Suppressor macrophage treated with lipopolysaccharide for 1 hour (primary cell): ENCODE measurements around the gene CBL.
"Not testable (repeated sequence)": the region's sequence is repeated elsewhere in the genome, so short reads cannot be mapped to it uniquely, and the experiment has no call there.

ENCODE experiments used
- DNase-seq, 3 donors: peaks; one replicate each; pipeline ENCODE4 v3.0.0-alpha.2; 2020 to 2022

Gene CBL

DNA sequence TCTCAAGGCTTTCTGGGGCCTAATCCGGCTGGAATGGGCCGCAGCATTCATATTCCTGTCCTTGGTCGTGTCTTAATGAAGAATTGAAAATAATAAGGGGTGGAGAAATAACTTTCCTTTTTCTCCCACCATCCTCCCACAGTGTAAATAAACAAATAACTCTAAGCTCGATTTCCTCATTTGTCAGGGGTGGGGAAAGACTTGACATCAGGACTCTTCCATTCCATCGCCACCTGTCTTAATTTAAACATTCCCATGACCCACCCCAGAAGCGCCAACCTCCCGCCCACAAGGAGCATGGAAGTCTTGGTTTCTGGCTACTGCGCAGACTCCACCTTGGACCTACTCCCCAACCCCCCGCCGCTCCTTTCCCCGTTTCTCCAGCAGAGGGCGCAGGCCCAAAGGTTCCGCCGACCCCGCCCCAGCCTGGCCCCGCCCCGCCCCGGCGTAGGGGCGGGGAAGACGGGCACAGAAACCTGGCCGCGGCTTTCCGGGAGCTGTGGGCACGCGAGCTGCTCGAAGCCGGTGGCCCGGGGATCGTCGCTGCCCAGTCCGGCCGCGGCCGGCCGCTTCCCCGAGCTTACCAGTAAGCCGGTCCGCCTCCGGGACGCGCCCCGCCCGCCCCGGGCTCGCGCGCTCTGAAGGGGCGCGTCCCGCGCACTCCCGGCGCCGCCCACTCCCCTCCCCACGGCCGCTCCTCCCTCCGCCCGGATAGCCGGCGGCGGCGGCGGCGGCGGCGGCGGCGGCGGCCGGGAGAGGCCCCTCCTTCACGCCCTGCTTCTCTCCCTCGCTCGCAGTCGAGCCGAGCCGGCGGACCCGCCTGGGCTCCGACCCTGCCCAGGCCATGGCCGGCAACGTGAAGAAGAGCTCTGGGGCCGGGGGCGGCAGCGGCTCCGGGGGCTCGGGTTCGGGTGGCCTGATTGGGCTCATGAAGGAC lies at the start of gene CBL:
Gene CBL (plus strand): TSS at position 766 of the 937 bp plus-strand sequence. CDS start 79 bp downstream, at position 845.
- peak; percentile 91 to 98 (median 97) for DNase-seq

DNA sequence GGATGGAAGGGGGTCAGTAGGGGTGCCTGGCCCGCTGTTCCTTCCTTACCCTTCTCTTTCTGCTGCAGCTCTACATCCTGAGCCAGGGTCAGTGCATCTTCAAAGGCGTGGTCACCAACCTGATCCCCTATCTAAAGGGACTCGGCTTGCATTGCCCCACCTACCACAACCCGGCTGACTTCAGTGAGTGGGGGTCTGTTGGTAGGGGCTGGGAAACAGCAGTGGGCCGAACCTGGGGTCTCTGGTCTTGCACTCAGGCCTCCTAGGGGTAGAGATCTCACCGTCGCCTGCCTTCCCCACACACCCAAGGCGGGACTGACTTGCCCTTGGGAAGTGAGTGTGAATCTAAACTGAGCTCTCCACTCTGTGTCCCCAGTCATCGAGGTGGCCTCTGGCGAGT lies 49.6 kb upstream of the CBL start:
- no peak for DNase-seq

- no peak for DNase-seq
These were observed 49.1 kb upstream of the CBL start for GRCh38 chr11:119157063-119157462.

- no peak for DNase-seq
These were observed 47.7 kb upstream of the CBL start for GRCh38 chr11:119158467-119158866.

GRCh38 chr11:119160151-119160550 lies 46.0 kb upstream of the CBL start:
- DNase-seq, result no peak

GRCh38 chr11:119161871-119162270 lies 44.3 kb upstream of the CBL start:
- no peak for DNase-seq

DNA sequence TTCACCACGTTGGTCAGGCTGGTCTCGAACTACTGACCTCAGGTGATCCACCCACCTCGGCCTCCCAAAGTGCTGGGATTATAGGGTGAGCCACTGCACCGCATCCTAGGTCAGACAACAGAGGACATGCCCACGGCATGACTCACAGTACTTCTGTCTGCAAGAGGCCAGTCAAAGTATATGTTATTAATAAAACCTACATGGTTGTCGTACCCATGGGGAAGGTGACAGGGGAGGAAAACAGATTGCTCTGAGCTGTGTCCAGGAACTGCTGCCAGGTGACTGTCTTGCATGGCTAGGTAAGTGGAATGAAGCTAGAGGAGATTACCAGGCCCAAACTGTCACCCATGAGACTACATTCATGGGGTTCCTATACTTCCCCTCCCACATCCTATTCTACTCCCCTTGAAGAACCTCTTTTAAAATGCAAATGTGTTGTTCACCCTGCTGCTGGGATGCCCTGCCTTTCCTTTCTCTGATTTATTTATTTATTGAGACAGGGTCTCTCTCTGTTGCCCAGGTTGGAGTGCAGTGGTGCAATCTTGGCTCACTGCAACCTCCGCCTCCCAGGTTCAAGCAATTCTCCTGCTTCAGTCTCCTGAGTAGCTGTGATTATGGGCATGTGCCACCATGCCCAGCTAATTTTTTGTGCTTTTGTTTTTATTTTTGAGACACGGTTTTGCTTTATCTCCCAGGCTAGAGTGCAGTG lies 39.6 kb upstream of the CBL start:
- peak in 2 of 3 donors; percentile 16 to 30 for DNase-seq

- DNase-seq, result not testable (repeated sequence)
These were observed 39.1 kb upstream of the CBL start for GRCh38 chr11:119167077-119167458.

GRCh38 chr11:119167933-119168332 lies 38.2 kb upstream of the CBL start:
- DNase-seq, result peak in 2 of 3 donors; percentile 26 to 35

GRCh38 chr11:119168471-119169281 lies 37.5 kb upstream of the CBL start, which contains the start of gene NLRX1:
NLRX1 (plus strand) TSS chr11:119168725; CDS start chr11:119171404, 2,679 bp downstream.
- DNase-seq, result peak; percentile 87 to 93 (median 92)

- DNase-seq, result peak; percentile 32 to 57 (median 36)
These were observed 36.8 kb upstream of the CBL start for GRCh38 chr11:119169282-119169719.

- DNase-seq, result peak; percentile 81 to 83 (median 82)
These were observed 33.6 kb upstream of the CBL start for GRCh38 chr11:119172513-119172912.

DNA sequence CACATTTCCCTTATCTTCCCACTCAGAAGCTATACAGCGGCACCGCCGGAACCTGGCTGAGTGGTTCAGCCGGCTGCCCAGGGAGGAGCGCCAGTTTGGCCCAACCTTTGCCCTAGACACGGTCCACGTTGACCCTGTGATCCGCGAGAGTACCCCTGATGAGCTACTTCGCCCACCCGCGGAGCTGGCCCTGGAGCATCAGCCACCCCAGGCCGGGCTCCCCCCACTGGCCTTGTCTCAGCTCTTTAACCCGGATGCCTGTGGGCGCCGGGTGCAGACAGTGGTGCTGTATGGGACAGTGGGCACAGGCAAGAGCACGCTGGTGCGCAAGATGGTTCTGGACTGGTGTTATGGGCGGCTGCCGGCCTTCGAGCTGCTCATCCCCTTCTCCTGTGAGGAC lies 32.7 kb upstream of the CBL start:
- no peak for DNase-seq

DNA sequence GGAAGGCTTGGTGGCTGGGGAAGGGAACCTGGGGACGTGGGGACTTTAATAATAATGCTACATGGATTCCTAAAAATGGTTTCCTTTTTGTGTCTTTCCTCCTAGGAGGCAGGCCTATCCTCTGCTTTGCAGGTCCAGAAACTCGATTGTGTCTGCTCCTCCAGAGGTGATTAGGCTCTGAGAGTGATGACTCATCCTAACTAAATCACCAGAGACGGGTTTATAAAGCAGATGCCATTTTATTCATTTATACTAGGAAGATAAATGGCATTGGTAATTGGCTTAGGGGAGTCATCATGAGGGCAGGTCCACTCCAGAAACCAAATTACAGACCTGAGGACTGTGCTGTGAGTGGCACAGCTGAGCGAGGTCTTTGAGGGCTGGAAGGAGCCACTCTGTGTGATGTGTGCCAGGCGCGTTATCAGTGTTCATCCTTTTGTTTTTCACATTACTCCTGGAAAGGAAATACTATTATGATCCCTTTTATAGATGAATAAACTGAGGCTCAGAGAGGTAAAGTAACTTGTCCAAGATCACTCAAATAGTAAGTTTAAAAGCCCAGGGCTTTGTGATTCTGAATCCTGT lies 30.6 kb upstream of the CBL start:
- no peak for DNase-seq

GRCh38 chr11:119178166-119178680 lies 27.9 kb upstream of the CBL start:
- peak in 2 of 3 donors; percentile 26 to 46 for DNase-seq

DNA sequence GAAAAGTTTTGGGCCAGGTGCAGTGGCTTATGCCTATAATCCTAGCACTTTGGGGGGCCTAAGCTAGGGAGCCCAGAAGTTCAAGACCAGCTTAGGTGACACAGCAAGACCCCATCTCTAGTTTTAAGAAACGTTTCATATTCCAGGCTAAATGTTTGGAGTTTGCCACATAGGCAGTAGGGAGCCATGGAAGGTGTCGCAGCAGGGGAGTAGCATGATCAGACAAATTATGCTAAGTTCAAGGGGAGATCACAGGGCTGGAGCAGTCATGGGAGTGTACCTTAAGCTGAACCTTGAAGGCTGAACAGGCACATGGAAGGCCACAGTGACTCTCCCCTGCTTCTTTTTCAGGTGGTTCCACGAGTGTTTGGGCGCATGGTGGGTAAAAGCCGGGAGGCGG lies 26.8 kb upstream of the CBL start:
- no peak for DNase-seq

DNA sequence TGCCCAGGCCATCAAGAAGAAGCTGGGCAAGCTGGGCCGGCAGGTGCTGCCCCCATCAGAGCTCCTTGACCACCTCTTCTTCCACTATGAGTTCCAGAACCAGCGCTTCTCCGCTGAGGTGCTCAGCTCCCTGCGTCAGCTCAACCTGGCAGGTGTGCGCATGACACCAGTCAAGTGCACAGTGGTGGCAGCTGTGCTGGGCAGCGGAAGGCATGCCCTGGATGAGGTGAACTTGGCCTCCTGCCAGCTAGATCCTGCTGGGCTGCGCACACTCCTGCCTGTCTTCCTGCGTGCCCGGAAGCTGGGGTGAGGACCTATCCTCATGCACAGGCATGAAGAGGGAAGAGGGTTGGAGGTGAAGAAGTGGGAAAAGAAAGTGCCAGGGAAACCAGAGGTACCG lies 26.2 kb upstream of the CBL start:
- DNase-seq, result no peak

DNA sequence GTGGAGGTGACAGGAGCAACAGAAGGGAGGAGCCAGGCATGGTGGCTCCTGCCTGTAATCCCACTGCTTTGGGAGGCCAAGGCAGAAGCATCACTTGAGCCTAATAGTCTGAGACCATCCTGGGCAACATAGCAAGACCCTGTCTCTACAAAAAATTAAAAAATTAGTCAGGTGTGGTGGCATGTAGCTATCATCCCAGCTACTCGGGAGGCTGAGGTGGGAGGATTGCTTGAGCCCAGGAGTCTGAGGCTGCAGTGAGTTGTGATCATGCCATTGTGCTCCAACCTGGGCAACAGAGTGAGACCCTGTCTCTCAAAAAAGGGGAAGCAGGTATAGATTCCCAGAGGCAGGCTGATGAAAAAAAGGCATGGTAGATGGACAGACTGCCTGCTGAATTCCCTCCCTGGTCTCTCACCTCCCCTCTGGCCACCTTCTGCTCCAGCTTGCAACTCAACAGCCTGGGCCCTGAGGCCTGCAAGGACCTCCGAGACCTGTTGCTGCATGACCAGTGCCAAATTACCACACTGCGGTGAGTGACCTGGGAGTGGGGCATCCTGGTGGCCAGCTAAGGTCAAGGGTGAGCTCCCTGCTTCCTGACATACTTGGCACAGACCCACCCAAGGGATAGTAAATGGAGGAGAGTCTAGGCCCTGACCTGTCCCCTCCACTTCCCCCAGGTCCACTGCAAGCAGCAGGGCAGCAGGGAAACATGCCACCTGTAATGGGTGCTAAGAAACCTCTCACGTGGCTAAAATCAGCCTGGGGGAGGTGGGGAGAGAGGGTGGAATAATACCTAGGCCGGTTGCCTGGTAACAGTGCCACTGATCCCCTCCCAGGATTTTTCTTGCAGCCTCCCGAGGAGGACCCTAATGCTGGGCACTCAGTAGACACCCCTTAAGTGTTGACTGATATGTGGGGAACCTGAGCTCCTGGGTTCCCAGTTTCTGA lies 25.1 kb upstream of the CBL start:
- no peak for DNase-seq

- no peak for DNase-seq
These were observed 24.3 kb upstream of the CBL start for GRCh38 chr11:119181677-119182412.

DNA sequence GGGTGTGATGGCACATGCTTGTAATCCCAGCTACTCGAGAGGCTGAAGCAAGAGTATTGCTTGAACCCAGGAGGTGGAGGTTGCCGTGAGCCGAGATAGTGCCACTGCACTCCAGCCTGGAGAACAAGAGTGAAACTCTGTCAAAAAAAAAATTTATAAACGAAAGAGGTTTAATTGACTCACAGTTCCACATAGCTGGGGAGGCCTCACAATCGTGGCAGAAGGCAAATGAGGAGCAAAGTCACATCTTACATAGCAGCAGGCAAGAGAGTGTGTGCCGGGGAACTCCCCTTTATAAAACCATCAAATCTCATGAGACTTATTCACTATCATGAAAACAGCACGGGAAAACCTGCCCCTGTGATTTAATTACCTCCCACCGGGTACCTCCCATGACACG lies 21.7 kb upstream of the CBL start:
- not testable (repeated sequence) for DNase-seq
